ENCODE measurements around the gene LINGO1.

DNA sequence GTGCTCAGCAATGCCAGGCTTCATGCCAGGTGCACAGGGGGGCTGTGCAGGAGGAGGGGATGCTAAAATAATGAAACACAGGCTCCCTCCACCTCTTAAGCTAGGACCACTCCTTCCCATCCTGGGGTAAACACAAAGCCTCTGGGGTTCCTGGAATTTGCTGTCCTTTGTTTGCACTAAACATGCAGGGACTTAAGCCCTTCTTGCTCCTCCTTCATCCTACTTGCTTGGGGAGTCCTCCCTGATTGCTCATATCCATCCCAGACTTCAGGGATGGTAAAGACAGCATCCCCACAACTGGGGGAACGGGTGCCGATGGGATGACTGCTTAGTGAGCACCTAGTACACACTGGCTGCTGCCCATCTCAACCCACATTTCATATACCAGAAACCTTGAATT, 5.1 kb downstream of the LINGO1 start:
- TF ChIP-seq POLR2A (IDR thresholded peaks at IDR 0.05), result no peak
- TF ChIP-seq CTCF (IDR thresholded peaks at IDR 0.05), result no peak

All from right lobe of liver (tissue), 4 donors.